ENCODE data around the gene NCKAP5.

NCKAP5 gene

DNA sequence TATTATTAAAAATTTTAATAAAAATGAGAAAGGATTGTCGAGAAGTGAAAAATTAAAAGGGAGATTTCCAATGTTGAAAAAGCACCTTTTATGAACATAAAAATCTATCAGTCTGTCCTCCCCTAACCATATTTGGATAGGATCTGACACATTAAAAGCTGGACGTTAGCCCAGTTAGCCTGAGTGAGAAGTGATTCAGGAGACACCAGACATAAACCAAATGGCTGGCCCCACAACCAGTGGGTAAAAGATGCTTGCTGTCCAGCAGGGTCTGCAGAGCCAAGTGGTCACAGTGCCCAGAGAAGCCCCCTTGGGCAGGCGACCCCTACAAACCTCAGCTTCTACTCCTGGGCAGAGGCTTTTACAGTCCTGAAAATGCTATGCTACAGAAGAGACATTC, 644.5 kb downstream of the NCKAP5 start:
- Histone ChIP-seq H3K27ac (ENCODE audit: low read depth, low read length, poor library complexity, severe bottlenecking) (no peak overlapping the region), H3K4me2 (ENCODE audit: low read length) (no peak overlapping the region), H3K79me2 (ENCODE audit: insufficient read depth, low read length) (no peaks in the 10 kb centered on the region), H3K27me3 (ENCODE audit: insufficient read depth, low read length) (no peaks in the 10 kb centered on the region), H3K4me3 (ENCODE audit: low read depth, low read length, poor library complexity, severe bottlenecking) (no peak overlapping the region), H4K20me1 (ENCODE audit: insufficient read depth, low read length) (no peaks in the 10 kb centered on the region), H3K36me3 (ENCODE audit: insufficient read depth, low read length) (no peaks in the 10 kb centered on the region), H3F3A (ENCODE audit: insufficient read depth, low read length) (no peaks in the 10 kb centered on the region), H2AFZ (ENCODE audit: low read length) (no peak overlapping the region), H3K9me3 (ENCODE audit: low read length) (no peaks in the 10 kb centered on the region), H3K4me1 (ENCODE audit: insufficient read depth, low read length, severe bottlenecking) (no peaks in the 10 kb centered on the region), H3K9ac (ENCODE audit: low read length) (no peak overlapping the region), H3K9me2 (ENCODE audit: low read depth, low read length) (no peaks in the 10 kb centered on the region)
- TF ChIP-seq EZH2 (IDR thresholded peaks at IDR 0.05; ENCODE audit: borderline replicate concordance, low read length), result no peak
- TF ChIP-seq, protein P1, sequence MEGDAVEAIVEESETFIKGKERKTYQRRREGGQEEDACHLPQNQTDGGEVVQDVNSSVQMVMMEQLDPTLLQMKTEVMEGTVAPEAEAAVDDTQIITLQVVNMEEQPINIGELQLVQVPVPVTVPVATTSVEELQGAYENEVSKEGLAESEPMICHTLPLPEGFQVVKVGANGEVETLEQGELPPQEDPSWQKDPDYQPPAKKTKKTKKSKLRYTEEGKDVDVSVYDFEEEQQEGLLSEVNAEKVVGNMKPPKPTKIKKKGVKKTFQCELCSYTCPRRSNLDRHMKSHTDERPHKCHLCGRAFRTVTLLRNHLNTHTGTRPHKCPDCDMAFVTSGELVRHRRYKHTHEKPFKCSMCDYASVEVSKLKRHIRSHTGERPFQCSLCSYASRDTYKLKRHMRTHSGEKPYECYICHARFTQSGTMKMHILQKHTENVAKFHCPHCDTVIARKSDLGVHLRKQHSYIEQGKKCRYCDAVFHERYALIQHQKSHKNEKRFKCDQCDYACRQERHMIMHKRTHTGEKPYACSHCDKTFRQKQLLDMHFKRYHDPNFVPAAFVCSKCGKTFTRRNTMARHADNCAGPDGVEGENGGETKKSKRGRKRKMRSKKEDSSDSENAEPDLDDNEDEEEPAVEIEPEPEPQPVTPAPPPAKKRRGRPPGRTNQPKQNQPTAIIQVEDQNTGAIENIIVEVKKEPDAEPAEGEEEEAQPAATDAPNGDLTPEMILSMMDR (IDR thresholded peaks at IDR 0.05; ENCODE audit: low read length), result no peak

DNA sequence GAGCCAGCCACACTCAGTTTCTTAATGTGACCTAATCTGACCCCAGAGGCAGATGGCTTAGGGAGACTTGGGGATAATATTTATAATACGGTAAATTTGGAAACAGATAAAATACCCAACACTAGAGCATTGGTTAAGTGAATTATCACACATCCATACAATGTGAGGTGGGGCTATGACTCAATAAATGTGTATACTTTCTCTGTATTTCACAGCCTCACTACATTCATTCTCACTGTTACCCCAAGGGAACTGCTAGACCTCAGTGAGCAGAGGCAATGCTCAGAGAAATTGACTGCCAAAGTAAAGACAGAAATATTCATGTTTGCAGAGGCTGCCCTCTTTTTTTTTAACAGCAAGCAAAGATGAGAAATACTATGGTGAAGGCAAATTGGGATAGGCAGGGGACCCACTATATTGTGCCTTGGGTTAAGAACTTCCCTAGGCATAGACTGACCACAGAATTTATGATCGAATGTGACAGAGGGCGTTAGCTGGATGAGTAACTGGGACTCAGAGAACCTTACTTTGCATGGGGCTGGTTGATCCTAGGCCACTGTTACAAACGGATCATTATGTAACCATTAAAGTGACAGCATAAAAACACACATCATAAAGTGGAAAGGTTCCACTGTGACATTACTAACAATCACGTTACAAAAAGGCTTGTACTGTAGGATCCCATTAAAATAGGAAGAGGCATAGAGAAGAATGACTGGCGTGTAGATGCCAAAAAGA, 652.3 kb downstream of the NCKAP5 start:
- Histone ChIP-seq H3K79me2 (ENCODE audit: insufficient read depth, low read length) (no peaks in the 10 kb centered on the region), H3F3A (ENCODE audit: insufficient read depth, low read length) (no peaks in the 10 kb centered on the region), H4K20me1 (ENCODE audit: insufficient read depth, low read length) (no peaks in the 10 kb centered on the region), H2AFZ (ENCODE audit: low read length) (no peak overlapping the region), H3K36me3 (ENCODE audit: insufficient read depth, low read length) (no peaks in the 10 kb centered on the region), H3K4me2 (ENCODE audit: low read length) (no peak overlapping the region), H3K9ac (ENCODE audit: low read length) (no peak overlapping the region), H3K4me1 (ENCODE audit: insufficient read depth, low read length, severe bottlenecking) (no peaks in the 10 kb centered on the region), H3K4me3 (ENCODE audit: low read depth, low read length, poor library complexity, severe bottlenecking) (no peak overlapping the region), H3K9me3 (ENCODE audit: low read length) (no peaks in the 10 kb centered on the region), H3K27me3 (ENCODE audit: insufficient read depth, low read length) (no peaks in the 10 kb centered on the region), H3K9me2 (ENCODE audit: low read depth, low read length) (no peaks in the 10 kb centered on the region), H3K27ac (ENCODE audit: low read depth, low read length, poor library complexity, severe bottlenecking) (no peak overlapping the region)
- TF ChIP-seq, protein P1 (IDR thresholded peaks at IDR 0.05; ENCODE audit: low read length), result no peak
- no peak for TF ChIP-seq EZH2 (IDR thresholded peaks at IDR 0.05; ENCODE audit: borderline replicate concordance, low read length)

DNA sequence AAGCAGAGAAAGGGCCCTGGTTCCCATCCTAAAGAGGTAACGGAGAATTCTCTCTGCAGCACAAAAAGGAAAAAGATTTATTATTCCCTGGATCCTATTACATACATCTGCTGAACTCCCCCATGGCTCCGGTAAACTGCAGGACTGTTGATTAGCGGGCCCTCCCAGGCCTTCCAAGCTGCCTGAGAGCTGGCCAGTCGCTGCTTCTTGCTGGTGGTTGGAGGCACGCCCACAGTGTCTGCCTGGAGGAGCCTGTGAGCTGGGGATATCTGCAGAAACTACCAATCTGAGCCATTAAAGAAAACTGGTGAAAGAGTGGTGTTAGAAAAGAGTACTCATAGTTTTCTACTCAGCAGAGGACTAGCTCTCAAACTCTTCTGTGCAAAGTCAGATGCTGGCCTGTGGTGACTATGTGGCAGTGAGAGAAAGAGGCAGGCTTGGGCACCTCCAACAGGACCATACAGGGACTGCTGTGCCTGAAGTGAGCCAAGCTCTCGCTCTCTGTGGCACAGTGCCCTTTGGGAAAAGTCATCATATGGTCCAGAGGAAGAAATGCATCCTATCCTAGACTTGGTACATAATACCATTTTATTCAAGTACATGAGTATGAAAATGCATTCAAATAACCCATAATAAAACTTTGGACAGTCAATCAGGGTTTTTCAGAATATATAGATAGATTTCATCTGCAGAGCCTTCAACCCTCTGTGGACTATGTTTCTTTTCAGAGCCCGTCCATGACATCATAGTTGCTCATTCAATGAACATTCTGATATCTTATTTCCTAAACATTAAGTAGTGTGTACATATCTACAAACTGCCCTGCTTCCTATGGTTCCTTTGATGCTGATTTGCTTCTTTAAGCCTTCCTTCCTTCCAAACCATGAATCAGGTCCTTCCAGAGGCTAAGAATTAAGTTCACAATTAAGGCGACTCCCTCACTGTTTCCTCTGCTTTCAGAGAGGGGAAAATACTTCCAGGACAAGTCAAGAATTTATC, 656.2 kb downstream of the NCKAP5 start:
- H3K9me2 ChIP-seq (ENCODE audit: low read depth, low read length), result no peaks in the 10 kb centered on the region
- no peaks in the 10 kb centered on the region for H4K20me1 ChIP-seq (ENCODE audit: insufficient read depth, low read length)
- no peaks in the 10 kb centered on the region for H3K4me1 ChIP-seq (ENCODE audit: insufficient read depth, low read length, severe bottlenecking)
- TF ChIP-seq EZH2 (IDR thresholded peaks at IDR 0.05; ENCODE audit: borderline replicate concordance, low read length), result no peak
- TF ChIP-seq, protein P1 (IDR thresholded peaks at IDR 0.05; ENCODE audit: low read length), result no peak
- no peaks in the 10 kb centered on the region for H3K27me3 ChIP-seq (ENCODE audit: insufficient read depth, low read length)
- no peak overlapping the region for H3K4me3 ChIP-seq (ENCODE audit: low read depth, low read length, poor library complexity, severe bottlenecking)
- no peaks in the 10 kb centered on the region for H3K36me3 ChIP-seq (ENCODE audit: insufficient read depth, low read length)
- no peaks in the 10 kb centered on the region for H3F3A ChIP-seq (ENCODE audit: insufficient read depth, low read length)
- H3K79me2 ChIP-seq (ENCODE audit: insufficient read depth, low read length), result no peaks in the 10 kb centered on the region
- no peak overlapping the region for H3K9ac ChIP-seq (ENCODE audit: low read length)
- H3K4me2 ChIP-seq (ENCODE audit: low read length), result no peak overlapping the region
- H3K9me3 ChIP-seq (ENCODE audit: low read length), result no peaks in the 10 kb centered on the region
- H2AFZ ChIP-seq (ENCODE audit: low read length), result no peak overlapping the region
- H3K27ac ChIP-seq (ENCODE audit: low read depth, low read length, poor library complexity, severe bottlenecking), result no peak overlapping the region
